AML-193 (cell line): ENCODE results near the gene CEP85L.
A peak's percentile ranks its signal among the peaks of the same experiment; 100 is the strongest.

ENCODE experiments used
- DNase-seq, 2 experiments: peaks; one replicate each; lab custom pipeline; 2025; lab: John Stamatoyannopoulos, UW

CEP85L gene

GRCh38 chr6:118651282-118652050 lies at the start of gene CEP85L:
TSS of gene CEP85L (minus strand) at chr6:118651591. CDS start at chr6:118651269, 322 bp downstream.
- DNase-seq, result peak; percentile 90 to 93

GRCh38 chr6:118700531-118700930 lies 49.1 kb upstream of the CEP85L start:
- no peak for DNase-seq

DNA sequence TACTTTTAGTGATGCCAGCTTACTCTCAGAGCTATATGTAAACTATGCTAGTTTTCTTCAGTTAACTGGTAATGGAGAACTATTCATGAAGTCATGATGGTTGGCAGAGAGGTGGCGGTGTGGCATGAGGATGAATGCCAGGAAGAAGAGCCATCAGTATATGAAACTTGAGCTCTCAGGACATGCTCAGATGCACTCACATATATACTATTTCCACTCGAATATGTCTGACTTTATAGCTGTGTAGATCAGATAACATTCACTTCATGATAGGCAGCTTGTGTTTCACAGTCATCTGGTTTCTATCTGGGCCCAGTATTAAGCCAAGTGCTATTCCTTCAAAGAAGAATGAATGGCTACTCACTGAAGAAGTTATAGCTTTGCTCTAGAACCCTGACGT lies 46.2 kb upstream of the CEP85L start:
- no peak for DNase-seq

- DNase-seq, result no peak
Measured at GRCh38 chr6:118696271-118696670, 44.9 kb upstream of the CEP85L start.

DNA sequence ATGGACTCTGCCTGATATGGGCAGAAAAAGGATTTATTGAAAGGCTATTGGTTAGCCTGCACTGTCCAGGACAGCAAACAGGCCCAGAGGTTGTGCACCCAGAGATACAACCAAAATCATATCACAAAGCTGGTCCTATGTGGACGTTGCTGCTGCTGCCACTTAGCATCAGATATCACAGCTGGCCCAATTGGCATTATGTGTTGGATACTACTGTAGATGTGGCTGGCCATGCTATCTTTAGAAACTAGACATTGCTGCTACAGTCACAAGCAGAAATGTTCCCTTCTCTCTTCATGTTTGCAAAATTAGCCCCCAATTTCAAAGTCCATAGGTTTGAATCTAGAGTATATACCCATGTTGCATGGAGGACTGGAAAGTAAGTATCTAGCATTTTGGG lies 42.2 kb upstream of the CEP85L start:
- DNase-seq, result no peak

GRCh38 chr6:118685823-118686449 lies 34.5 kb upstream of the CEP85L start:
- no peak for DNase-seq

DNA sequence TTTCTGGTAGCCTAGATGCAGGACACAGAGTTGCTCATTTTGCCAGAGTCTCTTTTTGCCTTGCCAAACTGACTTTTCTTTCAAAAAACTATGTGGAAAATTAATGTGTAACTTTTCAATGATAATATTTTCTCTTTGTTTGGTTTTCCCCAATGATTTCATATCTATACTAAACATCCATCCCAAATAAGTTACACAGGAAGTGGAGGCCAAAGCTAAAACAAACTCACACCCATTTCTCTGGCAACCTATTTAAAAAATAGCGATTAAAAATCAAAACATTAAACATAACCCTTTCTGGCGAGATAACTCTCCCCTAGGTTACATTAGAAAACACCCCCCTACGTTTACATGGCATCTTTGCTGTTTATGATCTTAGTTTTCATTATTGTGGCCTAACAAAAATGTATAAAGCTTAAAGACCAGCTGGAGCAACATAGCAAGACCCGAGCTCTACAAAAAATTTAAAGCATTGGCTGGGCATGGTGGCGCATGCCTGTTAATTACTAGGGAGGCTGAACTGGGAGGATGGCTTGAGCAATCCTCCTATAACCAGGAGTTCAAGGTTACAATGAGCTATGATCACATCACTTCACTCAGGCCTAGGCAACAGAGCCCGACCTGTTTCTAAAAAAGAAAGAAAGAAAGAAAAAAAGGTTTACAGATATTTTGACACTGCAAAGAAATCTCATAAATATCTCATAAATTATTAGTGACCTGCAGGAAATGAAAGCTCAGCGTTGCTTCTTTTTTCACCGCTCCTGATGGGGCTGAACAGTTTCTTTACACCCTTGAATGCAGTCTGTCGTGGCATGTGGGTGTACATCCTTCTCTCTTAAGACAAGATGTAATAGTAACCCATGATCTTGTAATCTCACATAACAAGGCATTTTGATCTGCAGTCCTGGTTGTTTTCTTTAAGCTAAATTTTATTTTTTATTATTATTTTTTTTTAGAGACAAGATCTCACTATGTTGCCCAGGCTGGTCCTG lies 32.8 kb upstream of the CEP85L start:
- DNase-seq, result no peak

DNA sequence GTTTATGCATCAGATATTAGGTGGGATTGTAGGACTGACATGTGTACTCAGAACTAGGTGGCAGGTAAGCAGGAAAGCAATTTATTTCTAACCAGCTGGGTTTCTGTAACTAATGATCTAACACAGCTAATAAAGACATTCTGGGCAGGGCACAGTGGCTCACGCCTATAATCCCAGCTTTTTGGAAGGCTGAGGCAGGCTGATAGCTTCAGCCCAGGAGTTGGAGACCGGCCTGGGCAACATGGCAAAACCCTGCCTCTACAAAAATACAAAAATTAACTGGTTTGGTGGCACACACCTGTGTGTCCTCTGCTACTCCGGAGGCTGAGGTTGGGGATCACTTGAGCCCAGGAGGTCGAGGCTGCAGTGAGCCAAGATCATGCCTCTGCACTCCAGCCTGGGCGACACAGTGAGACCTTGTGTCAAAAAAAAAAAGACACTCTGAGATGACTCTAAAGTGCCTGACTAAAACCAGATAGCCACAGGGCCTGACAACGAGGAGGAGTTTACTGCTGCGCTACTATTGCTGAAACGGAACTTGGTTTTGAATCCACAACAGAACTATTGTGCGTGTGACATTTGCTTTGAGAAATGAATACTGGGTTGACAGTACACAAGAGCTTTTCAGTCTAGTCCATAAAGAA lies 29.2 kb upstream of the CEP85L start:
- no peak for DNase-seq

DNA sequence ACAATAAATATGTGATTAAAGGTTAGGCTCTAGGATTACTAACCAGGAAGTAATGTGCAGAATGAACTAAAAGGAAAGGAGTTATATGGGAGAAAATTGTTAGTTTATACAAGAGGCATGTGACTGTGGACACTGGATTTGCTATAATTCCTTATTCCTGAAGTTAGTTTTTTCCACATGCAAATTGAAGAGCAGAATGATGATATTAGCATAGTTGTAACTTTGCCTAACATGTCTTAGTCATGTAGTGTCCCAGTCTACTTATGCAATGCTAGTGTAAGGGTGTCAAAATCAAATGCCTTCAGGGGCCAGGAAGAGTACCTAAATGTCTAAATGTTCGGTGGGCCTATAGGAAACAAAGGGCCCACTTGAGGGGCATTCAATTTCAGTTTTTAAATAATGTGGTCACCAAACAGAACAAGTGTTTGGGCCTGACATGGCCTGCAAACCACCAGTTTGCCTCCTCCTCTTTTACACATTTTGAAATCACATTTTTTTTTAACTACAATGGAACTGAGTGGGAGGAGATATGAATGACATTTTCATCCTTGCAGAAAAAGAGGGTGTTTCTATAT lies 28.0 kb upstream of the CEP85L start:
- DNase-seq, result peak; percentile 55 to 57

GRCh38 chr6:118678866-118679265 lies 27.5 kb upstream of the CEP85L start:
- DNase-seq, result no peak

GRCh38 chr6:118677193-118677592 lies 25.8 kb upstream of the CEP85L start:
- DNase-seq, result no peak

- no peak for DNase-seq
Measured at GRCh38 chr6:118675225-118675624, 23.8 kb upstream of the CEP85L start.

GRCh38 chr6:118674772-118675171 lies 23.4 kb upstream of the CEP85L start:
- DNase-seq, result no peak

DNA sequence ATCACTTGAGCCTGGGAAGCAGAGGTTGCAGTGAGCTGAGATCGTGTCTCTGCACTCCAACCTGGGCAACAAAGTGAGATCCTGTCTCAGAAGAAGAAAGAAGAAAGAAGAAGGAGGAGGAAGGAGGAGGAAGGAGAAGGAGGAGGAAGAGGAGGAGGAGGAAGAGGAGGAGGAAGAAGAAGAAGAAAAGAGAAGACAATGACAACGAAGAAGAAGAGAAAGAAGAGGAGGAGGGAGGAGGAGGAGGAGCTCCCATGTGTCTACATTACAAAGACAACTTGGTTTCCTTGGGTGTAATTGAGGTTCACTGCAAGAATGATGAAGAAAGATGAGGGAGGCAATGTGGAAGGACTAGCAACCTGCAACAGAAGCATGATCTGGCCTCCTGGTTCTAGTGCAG lies 21.3 kb upstream of the CEP85L start:
- no peak for DNase-seq

GRCh38 chr6:118669561-118669960 lies 18.2 kb upstream of the CEP85L start:
- no peak for DNase-seq

DNA sequence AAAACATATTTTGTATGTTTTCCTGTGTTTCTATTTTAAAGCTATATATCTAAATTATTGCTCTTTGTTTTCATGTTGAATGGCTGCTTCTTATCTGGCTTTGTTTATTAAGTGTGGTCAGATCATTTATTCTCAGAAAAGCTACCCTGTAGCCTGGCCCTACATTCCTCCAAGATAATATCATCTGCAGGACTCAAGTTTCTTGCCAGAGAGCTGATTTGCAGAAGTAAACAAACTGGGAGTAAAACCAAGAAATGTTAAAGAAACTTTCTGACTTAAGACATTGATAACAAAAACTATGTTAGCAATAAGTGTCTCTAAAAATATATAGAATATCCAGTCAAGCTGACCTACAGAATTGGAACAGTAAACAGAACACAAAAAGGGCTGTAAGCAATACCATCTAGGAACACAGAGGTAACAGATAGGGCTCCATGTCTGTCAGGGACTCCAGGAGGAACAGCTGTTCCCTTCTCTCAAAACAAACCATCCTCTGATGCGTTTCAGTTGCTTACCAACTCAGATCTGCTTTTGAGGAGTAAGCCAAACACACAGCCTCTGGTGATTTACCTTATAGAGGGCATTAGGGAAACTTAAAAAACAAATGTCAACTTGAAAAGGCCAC lies 17.5 kb upstream of the CEP85L start:
- DNase-seq, result no peak

GRCh38 chr6:118667988-118668387 lies 16.6 kb upstream of the CEP85L start:
- DNase-seq, result no peak

GRCh38 chr6:118665011-118665410 lies 13.6 kb upstream of the CEP85L start:
- DNase-seq, result no peak

DNA sequence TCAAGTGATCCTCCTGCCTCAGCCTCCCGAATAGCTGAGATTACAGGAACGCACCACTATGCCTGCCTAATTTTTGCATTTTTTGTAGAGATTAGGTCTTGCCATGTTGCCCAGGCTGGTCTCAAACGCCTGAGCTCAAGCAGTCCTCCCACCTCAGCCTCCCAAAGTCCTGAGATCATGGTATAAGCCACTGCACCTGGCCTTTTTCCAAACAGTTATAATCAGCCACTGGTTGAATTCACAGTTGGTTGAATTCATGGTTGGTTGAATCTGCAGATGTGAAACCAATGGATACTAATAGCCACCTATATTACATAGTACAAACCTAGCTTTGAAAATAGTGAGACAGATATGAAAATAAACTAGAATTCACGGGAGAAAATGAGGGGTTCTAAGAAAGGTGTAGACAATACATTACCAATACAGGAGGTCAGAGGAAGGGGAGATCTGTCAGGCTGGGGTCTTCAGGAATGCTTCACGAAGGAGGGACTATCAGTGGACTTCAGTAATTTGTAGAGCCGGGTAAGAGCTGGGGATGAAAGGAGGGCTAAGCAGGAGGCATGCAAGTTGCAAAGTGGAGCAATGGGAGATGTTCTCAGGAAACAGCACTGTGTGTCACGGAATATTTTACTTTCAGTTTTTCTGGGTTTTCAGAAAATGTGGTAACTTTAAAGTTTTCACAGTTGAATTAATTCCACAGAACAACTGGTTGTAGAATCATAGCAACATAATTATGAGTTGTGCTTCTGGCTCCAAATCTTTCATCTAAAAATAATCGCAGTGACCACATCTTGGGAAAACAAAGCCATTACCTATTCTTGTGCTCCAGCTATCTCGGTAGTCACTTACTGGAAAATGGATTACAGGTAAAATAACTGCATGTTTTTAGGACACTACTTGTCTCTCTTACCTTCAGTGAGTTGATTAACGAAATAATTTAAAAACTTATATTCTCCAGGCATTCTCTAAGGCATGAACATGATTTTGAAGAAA lies 12.9 kb upstream of the CEP85L start:
- DNase-seq, result no peak

DNA sequence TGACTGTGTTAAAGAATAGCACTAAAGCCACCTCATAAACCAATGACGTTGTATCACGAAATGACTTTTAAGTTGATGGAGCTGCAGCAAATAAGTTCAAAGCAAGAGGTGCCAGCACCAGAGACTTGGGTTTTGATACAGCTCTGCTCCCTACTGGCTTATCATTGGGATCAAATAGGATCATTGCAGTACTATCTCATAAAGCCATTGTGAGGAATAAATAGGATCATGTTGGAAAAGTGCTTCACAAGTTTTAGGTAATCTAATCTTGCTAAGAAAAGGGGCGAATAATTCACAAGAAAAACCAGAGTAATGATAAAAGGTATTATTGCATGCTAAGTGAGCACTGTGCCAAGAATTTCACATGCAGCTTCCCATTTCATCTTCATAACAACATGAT lies 10.4 kb upstream of the CEP85L start:
- no peak for DNase-seq
